ENCODE results near the gene NECAB3.

NECAB3 gene

DNA sequence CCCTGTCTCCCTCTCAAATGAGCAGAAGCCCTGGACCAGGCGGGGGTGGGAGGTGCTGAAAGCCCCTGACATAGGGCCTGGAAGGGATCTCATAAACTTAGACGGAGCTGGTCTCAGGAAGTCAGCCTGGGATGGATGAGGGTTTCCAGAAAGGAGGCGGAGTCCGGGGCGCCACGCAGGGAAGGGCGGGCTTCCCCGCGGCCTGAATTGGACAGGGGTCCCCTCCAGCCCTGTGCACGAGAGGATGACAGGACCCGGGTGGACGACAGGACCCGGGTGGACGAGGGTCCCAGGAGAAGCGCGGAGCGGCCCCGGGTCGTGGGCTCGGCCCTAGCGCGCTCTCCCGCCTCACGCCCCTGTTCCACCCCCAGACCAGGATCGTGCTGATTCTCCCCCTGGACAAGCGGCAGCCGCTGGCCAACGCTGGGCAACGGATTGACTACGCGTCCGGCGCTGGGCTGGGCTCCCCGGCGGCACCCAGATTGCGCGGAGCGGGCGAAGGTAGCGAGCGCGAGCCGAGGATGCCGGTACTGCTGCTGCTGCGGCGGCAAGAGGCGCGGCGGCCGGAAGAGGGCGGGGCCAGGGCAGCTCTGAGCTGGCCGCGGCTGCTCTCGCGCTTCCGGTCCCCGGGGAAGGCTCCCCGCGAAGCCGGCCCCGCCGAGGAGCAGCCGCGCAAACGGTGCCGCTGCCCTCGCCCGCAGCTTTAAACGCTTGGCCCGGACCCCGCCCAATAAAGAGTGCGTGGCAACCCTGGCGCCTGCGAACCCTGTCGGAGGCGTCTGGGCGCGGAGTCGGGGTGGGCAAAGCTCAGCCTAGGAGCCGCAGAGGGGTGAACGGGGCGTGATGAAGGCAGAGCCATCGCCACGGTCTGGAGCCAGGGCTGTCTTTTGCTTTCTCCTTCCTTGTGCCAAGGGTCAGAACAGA, 10.8 kb downstream of the NECAB3 start:
- DNase-seq (ENCODE audit: low read depth): peak; percentile 79

DNA sequence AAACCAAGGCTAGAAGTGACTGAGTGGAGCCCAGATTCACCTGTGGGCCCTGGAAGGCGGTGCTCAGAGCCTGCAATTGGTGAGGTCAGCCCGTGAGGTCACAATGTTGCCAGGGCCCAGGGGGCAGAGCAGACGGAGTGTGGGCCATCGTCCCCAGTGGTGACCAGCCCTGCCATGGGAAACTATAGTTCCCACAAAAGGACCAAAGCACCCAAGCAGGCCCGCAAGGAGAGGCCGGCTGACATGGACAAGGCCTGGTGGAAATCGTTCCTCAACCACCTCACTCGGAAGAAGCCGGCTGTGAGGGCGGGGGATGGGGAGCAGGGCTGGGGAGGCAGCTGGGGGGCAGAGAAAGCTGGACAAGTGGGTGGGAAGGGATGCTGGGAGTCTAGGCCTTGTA, 12.1 kb downstream of the NECAB3 start, which contains the start of gene C20orf144:
TSS of gene C20orf144 (plus strand) at position 156 of the 400 bp plus-strand sequence. CDS start at position 175, 19 bp downstream.
- DNase-seq (ENCODE audit: low read depth): no peak

DNA sequence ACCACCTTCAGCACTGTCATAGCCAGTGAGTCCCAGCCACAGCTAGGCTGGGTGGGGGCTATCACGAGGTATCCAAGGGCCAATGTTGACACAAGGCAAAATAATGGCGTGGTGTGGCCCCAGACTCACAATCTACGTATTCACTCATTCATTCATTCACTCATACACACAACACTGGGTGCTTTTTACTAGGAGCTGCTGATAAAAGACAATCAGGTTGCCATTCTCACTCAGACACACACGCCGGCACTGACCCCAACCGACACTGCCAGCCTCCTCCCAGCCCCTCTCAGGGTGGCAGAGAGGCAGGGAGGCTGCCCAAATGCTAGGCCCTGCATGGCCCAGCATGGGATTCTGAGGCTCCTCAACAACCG, 13.6 kb downstream of the NECAB3 start:
- no peak for DNase-seq (ENCODE audit: low read depth)

- DNase-seq (ENCODE audit: low read depth): no peak
Measured at GRCh38 chr20:33660035-33660684, 14.1 kb downstream of the NECAB3 start.

- no peak for DNase-seq (ENCODE audit: low read depth)
Measured at GRCh38 chr20:33659341-33660034, 14.7 kb downstream of the NECAB3 start.

DNA sequence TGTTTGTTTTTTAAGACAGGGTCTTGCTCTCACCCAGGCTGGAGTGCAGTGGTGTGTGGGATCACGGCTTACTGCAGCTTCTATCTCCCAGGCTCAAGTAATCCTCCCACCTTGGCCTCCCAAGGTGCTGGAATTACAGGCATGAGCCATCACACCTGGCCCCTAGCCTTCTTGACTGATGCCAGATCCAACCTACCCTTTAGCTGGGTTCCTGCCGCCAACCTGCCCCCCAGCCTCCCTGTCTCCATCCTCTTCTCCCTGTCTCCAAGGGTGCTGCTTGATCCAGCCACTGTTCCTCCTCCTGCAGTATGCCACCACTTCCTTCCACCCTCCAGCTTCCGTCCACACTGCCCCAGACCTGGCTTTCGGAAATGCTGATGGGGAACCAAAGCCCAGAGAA, 15.3 kb downstream of the NECAB3 start:
- DNase-seq (ENCODE audit: low read depth): no peak

DNA sequence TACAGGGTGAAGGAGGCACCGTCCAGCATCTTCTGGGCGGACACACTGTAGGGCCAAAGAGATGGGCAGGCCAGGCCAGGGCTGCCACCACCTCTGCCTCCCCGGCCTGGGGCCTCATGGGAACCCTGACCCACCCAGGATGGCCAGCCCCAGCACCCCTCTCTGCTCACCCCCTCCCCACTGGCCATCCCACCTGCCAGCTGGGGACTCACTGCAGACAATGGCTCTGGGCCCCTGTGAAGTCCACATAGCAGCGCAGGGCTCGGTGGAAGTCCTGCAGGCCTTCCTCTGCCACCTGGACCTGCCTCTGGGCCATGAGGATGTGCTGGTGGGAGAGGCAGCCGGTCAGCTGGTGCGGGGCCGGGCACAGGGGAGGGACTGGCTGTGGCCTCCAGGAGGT, 15.7 kb downstream of the NECAB3 start:
- no peak for DNase-seq (ENCODE audit: low read depth)

DNA sequence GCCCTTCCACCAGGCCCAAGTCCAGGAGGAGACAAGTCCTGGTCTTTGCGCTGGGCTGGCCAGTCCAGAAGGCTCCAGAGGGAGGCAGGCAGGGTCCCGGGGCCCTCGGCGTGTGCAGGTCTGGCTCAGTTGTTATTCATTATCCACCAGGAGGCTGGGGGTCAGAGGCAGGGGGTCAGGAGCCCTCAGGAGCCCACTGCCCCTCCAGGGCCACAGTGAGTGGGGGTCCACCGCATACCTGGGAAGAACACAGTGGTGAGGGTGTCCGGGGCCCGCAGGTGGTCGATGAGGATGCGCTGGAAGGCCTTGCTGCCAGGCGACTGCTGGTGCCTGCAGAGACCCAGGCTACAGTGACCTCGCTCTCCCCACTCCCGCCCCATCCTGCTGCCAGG, 16.5 kb downstream of the NECAB3 start:
- DNase-seq (ENCODE audit: low read depth): no peak

GRCh38 chr20:33656783-33657703, 17.2 kb downstream of the NECAB3 start:
- no peak for DNase-seq (ENCODE audit: low read depth)

DNA sequence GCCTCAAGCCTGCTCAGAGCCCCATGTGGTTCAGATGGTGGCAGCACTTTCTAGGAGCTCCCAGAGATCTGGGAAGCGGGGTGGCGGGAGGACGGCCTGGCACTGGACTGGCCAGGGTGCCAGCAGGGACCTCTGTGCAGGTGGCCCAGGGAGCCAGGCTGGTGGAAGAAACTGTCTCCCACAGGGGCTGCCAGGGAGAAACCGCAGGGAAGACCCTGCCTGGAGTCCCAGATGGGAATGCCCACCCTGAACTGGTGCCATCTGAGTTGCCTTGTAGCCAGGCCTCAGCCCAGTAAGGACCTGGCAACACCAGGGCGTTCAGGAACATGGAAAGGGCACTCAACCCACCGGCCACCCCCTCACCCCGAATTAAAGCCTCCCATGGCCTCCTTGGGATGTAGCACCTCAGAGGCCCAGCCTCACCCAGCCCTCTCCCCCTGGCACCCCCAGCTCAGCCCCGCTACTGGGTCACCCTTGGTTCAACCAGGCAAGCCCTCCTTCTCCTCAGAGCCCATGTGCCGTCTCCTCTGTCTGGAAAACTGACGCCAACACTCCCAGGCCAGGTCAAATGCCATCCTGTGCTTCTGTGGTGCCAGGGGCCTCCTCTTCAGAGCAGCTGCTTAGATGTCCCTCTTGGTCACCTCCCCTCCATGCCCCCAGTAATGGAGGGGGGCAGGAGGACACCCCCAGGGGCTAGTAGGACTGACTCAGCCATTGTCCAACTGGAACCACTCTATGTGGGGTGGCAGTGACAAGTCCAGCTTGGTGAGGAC, 18.0 kb downstream of the NECAB3 start:
- DNase-seq (ENCODE audit: low read depth): no peak

GRCh38 chr20:33655164-33655563, 19.1 kb downstream of the NECAB3 start:
- no peak for DNase-seq (ENCODE audit: low read depth)

DNA sequence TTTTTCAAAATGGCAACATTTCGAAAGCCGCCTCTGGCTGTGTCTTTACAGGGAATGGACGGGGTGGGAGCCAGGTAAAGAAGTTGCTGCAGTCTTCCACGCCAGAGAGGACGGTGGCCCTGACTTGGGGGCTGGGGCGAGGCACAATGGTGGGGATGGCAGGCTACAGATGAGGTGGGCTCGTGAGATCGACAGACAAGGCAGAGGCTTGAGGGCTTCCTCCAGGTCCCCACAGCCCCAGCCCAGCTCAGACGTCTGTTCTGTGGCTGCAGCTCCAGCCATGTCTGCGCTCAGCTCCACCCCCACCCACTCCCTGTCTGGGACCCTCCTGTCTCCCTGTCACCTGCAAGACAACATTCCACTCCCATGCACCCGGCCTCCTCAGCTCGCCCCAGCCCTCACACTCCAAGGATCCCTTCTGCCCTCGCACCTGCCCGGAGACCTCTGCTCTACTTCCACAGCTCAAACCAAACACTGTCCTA, 19.5 kb downstream of the NECAB3 start:
- DNase-seq (ENCODE audit: low read depth): no peak

- no peak for DNase-seq (ENCODE audit: low read depth)
Measured at GRCh38 chr20:33653900-33654596, 20.2 kb downstream of the NECAB3 start.

DNA sequence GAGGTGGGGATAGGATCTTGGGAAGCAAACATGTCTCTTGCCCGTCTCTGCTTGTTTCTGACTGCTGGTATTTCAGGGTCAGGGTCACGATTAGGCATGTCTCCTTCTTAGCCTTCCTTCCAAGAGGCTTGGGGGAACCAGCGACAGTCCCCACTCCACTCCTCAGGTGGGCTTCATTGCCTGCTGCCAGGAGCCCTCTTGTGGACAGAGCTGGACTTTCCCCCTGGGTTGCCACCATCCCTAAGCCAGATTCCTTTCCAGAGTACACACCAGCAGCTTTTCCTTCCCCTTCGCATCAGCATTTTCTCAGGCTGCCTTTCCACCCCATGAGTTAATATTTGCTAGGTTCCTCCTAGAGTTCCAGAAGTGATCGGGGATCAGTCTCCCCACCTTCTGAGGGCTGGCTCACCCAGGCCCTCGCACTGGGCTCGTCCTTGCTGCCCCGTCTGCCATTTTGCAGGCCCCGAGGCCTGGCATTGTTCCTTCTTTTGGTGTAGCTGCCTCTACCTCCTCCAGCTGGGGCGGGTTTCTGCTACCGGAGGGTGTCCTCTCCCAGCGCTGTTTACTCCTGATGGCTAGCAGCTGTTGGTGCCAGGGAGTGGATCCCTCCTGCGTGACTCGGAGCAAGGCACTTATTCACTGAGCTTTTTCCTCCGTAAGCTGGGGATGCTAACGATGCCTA, 20.9 kb downstream of the NECAB3 start:
- DNase-seq (ENCODE audit: low read depth): no peak

DNA sequence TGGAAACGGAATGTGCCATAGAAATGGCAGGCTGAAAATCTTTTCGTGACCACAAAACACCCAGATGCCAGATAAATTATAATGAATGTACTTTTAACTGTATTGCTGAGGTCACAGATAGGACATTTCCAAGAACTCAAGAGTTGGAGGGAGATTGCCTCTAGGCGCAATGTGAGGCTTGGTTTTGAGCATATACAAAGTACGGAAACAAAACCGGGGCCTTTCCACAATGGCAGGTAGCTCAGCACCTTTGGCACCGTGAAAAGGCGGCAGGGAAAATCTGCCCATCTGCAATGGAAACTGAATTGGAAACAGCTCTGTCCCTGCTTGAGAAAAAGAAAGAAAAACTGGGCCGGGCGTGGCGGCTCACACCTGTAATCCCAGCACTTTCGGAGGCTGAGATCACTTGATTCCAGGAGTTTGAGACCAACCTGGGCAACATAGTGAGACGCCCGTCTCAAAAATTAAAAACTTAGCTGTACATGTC, 22.6 kb downstream of the NECAB3 start:
- no peak for DNase-seq (ENCODE audit: low read depth)

DNA sequence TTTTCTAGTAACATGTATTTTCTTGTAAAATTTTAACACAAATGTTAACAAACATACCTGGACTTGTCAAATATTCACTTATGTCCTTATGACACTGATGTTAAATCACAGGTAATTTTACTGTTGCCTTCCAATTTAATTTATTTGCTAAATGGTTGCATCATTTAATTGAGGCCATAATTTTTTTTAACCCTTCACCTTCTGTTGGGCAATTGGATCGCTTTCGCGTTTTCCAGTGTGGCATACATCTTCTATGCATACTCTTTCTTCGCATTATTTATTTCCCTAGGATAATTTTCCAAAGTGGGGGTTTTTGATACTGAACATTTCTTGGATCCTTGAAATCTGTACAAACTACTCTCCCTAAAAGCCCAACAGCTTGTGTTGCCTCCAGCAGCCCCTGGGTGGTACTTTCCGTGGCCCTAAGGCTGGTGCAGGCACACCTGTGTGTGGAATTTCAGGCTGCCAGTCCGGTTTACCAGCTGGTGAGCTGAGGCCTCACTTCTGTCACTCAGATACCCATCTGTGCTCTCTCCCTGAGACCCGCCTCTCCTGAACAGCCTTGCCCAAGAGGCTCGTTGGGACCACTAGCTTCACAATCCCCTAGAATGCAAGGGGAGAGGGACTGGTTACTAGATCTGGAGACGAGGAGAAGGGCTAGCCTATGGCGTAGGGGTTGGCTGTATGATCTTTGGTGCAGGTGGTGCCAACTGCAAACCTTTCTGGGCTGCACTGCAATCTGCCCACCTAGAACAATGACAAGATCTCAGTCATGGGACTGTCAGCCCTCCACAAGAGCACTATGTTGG, 23.3 kb downstream of the NECAB3 start:
- no peak for DNase-seq (ENCODE audit: low read depth)

DNA sequence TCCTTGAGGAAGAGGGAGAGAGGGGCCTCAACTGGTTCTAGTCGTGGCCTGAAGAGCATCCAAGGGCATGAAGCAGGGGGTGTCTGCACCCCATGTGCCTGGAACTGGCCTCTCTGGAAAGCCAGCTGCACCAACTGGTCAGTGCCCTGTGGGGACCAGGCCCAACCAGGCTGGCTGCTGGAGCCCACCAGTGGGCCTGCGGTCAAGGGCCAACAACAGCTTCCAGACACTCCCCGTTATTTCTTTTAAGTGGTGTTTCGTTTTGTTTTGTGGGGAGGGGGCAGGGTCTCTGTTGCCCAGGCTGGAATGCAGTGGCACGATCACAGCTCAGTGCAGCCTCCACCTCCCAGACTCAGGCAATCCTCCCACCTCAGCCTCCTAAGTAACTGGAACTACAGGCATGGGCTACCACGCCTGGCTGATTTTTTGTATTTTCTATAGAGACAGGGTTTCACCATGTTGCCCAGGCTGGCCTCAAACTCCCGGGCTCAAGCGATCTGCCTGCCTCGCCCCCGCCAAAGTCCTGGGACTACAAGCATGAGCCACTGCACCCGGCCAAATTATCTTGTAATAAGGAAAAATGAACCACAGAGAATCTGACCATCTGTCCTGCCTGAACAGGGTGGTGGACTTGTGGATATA, 24.0 kb downstream of the NECAB3 start:
- DNase-seq (ENCODE audit: low read depth): no peak

DNA sequence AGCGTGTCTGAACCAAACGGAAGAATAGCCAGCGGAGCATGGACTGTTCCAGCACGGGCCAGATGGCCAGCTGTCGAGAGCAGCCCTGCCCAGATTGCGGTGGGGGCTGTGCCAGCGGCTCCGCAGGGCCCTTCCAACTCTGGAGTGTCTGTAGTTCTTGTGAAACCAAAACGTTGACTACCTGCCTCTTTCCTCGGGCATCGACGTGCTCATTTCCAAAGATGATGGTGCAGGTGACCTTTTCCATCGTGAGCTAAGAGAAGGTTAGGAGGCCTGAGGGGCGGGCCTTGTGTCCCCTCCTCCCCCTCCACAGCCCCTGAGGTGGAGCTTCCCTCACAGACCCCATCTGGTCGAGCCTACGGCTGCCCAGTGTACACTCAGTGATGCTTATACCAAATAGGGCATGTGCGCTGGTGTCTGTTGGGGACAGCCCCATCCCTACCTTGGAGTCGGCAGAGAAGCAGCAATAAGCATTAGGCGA, 25.0 kb downstream of the NECAB3 start:
- DNase-seq (ENCODE audit: low read depth): no peak
